Measurements from ENCODE around the gene YTHDF1. TPM values are rescaled to one million over a fixed set of nuclear protein-coding genes. Genes with fewer than 3 reads are reported as not detected.
A peak's percentile ranks its signal among the peaks of the same experiment; 100 is the strongest.

Gene YTHDF1
- total and polyA plus RNA-seq, 11 donors: 14.7 to 38.2 (median 22.5) TPM

- H3K4me1 ChIP-seq: peaks cover 0 to 3% (median 0%) of the 10 kb centered on the region in 12 donors
- TF ChIP-seq CTCF (IDR thresholded peaks at IDR 0.05) (peak in 1 of 12 donors; percentile 12), POLR2A (IDR thresholded peaks at IDR 0.05) (no peak)
- H3K4me3 ChIP-seq: no peak overlapping the region
- H3K27ac ChIP-seq: no peak overlapping the region
- intact Hi-C loops (cut with DNase I): loop anchor here in 1 of 10 donors (10.0 kb wide), 1 partner anchor 184 kb away; no protein-coding TSS in a partner anchor
- peaks cover 0 to 22% (median 5%) of the 10 kb centered on the region in 9 donors for H3K27me3 ChIP-seq
- WGBS, 4 donors: 43 to 55% (median 45%) methylated on average over 7 to 16 of the region's 16 CpGs
- no peaks in the 10 kb centered on the region for H3K9me3 ChIP-seq
- no peaks in the 10 kb centered on the region for H3K36me3 ChIP-seq
- ATAC-seq (peak in 2 of 4 donors; percentile 11 to 40), DNase-seq (no peak)
Observed at GRCh38 chr20:63238514-63239125, 22.7 kb upstream of the YTHDF1 start.

GRCh38 chr20:63238031-63238430, 22.1 kb upstream of the YTHDF1 start:
- WGBS, 4 donors: 69 to 80% (median 77%) methylated on average over 5 to 10 of the region's 10 CpGs
- no peaks in the 10 kb centered on the region for H3K36me3 ChIP-seq
- no peak overlapping the region for H3K4me3 ChIP-seq
- TF ChIP-seq CTCF (IDR thresholded peaks at IDR 0.05) (no peak), POLR2A (IDR thresholded peaks at IDR 0.05) (no peak)
- H3K9me3 ChIP-seq: no peaks in the 10 kb centered on the region
- intact Hi-C loops (cut with DNase I): loop anchor here in 1 of 10 donors (10.0 kb wide), 1 partner anchor 183 kb away; no protein-coding TSS in a partner anchor
- H3K4me1 ChIP-seq: peaks cover 0 to 3% (median 0%) of the 10 kb centered on the region in 12 donors
- no peak overlapping the region for H3K27ac ChIP-seq
- H3K27me3 ChIP-seq: peaks cover 0 to 20% (median 5%) of the 10 kb centered on the region in 9 donors
- DNase-seq (no peak), ATAC-seq (no peak)

DNA sequence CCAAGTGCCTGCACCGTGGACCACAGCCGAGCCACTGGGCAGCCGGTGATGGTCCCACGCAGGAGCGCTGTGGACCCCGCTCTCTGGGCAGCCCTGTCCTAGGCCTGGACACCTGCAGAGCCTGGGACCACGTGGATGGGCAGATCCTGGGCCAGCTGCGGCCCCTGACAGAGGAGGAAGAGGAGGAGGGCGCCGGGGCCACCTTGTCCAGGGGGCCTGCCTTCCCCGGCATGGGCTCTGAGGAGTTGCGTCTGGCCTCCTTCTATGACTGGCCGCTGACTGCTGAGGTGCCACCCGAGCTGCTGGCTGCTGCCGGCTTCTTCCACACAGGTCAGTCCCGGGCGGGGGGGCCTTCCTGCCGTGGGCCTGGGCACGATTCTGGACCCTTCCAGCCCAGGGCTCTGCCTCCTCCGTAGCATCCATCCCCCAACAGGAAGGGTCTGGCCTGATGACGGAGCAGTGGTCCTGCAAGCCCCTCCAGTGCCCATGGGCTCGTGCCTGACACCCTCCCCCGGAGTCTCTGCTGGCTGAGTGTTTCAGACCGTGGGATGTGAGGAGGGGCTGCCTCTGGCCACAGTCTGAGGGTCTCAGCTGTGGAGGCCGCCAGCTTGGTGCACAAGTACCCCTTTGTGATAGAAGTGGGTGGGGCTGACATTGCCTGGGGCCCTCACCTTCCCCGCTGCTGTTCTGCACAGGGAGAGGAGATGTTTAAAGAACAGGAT, 20.3 kb upstream of the YTHDF1 start:
- H3K4me3 ChIP-seq: no peak overlapping the region
- H3K27me3 ChIP-seq: peaks cover 0 to 26% (median 5%) of the 10 kb centered on the region in 9 donors
- ATAC-seq (no peak), DNase-seq (no peak)
- H3K4me1 ChIP-seq: peaks cover 0 to 3% (median 0%) of the 10 kb centered on the region in 12 donors
- intact Hi-C loops (cut with DNase I): loop anchor here in 1 of 10 donors (10.0 kb wide), 1 partner anchor 181 kb away; no protein-coding TSS in a partner anchor
- 81 to 85% (median 82%) methylated on average over 14 to 26 of the region's 26 CpGs for WGBS, 4 donors
- H3K27ac ChIP-seq: no peak overlapping the region
- TF ChIP-seq POLR2A (IDR thresholded peaks at IDR 0.05) (no peak), CTCF (IDR thresholded peaks at IDR 0.05) (no peak)
- H3K36me3 ChIP-seq: no peaks in the 10 kb centered on the region
- H3K9me3 ChIP-seq: no peaks in the 10 kb centered on the region

DNA sequence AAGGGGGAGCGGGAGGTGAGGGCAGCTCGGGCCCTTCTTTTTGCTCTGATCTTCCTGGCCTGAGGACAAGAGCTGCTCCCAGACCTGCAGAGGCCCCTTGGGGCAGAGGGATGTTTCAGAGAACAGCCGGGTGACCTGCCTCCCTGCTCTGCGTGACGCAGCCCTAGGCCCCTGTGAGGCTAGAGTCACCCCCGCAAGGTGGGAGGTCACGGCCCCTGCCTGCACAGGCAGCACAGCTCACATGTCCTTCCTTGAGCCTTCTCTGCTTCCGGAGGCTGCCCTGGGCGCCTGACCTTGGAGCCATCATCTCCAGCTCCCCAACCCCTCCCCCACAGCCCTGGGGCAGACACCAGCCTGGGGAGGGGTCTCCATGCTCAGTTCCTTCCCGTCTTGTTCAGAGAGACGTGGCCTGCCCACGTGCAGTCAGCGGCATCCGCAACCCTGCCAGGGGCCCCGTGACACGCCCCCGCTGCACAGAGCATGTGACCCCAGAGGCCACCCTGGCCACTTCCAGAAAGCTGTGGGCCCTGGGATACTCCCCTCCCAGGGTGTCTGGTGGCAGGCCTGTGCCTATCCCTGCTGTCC, 19.6 kb upstream of the YTHDF1 start, which contains the start of gene BIRC7:
Gene BIRC7 (plus strand): TSS at position 507 of the 585 bp plus-strand sequence. CDS start 192 bp downstream, outside the sequence.
- TF ChIP-seq CTCF (IDR thresholded peaks at IDR 0.05): no peak
- no peak for TF ChIP-seq POLR2A (IDR thresholded peaks at IDR 0.05)
- Histone ChIP-seq H3K4me1 (peaks cover 0 to 9% (median 0%) of the 10 kb centered on the region in 12 donors), H3K36me3 (no peaks in the 10 kb centered on the region), H3K27ac (no peak within 1 kb of the TSS), H3K27me3 (peaks cover 0 to 33% (median 8%) of the 10 kb centered on the region in 9 donors), H3K4me3 (no peak within 1 kb of the TSS), H3K9me3 (no peaks in the 10 kb centered on the region)
- 43 to 48% (median 45%) methylated on average over 8 to 17 of the region's 17 CpGs for WGBS, 4 donors
- ATAC-seq (peak in 1 of 4 donors; percentile 24), DNase-seq (no peak)
- intact Hi-C loops (cut with DNase I): loop anchor here in 1 of 10 donors (10.0 kb wide), 1 partner anchor 181 kb away; no protein-coding TSS in a partner anchor
